ENCODE results near the gene DST.

Gene DST

GRCh38 chr6:56516003-56516402, 126.7 kb downstream of the DST start:
- no peak for TF ChIP-seq CTCF (IDR thresholded peaks at IDR 0.05; ENCODE audit: low read depth, low read length)
- H3K36me3 ChIP-seq: peaks cover 16% of the 10 kb centered on the region
- peaks cover 10% of the 10 kb centered on the region for H3K4me1 ChIP-seq
- no peak overlapping the region for H3K4me3 ChIP-seq (ENCODE audit: low read depth, low read length)
- DNase-seq: no peak
- no peaks in the 10 kb centered on the region for H3K27me3 ChIP-seq
- H3K9me3 ChIP-seq: no peaks in the 10 kb centered on the region

GRCh38 chr6:56515081-56515905, 127.4 kb downstream of the DST start:
- peaks cover 10% of the 10 kb centered on the region for H3K4me1 ChIP-seq
- H3K4me3 ChIP-seq (ENCODE audit: low read depth, low read length): no peak overlapping the region
- H3K36me3 ChIP-seq: peaks cover 16% of the 10 kb centered on the region
- TF ChIP-seq CTCF (IDR thresholded peaks at IDR 0.05; ENCODE audit: low read depth, low read length): no peak
- DNase-seq: no peak
- H3K27me3 ChIP-seq: no peaks in the 10 kb centered on the region
- no peaks in the 10 kb centered on the region for H3K9me3 ChIP-seq

GRCh38 chr6:56514395-56514794, 128.3 kb downstream of the DST start:
- peaks cover 19% of the 10 kb centered on the region for H3K36me3 ChIP-seq

GRCh38 chr6:56513631-56514030, 129.1 kb downstream of the DST start:
- TF ChIP-seq CTCF (IDR thresholded peaks at IDR 0.05; ENCODE audit: low read depth, low read length): no peak
- Histone ChIP-seq H3K27me3 (no peaks in the 10 kb centered on the region), H3K9me3 (no peaks in the 10 kb centered on the region), H3K4me1 (peaks cover 10% of the 10 kb centered on the region), H3K36me3 (peaks cover 27% of the 10 kb centered on the region), H3K4me3 (ENCODE audit: low read depth, low read length) (no peak overlapping the region)
- no peak for DNase-seq

More at GRCh38 chr6:56514395-56514794, 128.3 kb downstream of the DST start:
- no peak for DNase-seq
- H3K4me3 ChIP-seq (ENCODE audit: low read depth, low read length): no peak overlapping the region
- no peaks in the 10 kb centered on the region for H3K9me3 ChIP-seq
- H3K27me3 ChIP-seq: no peaks in the 10 kb centered on the region
- no peak for TF ChIP-seq CTCF (IDR thresholded peaks at IDR 0.05; ENCODE audit: low read depth, low read length)
- peaks cover 10% of the 10 kb centered on the region for H3K4me1 ChIP-seq

- Histone ChIP-seq H3K4me3 (ENCODE audit: low read depth, low read length) (no peak overlapping the region), H3K27me3 (no peaks in the 10 kb centered on the region), H3K4me1 (peaks cover 4% of the 10 kb centered on the region), H3K36me3 (peaks cover 28% of the 10 kb centered on the region), H3K9me3 (no peaks in the 10 kb centered on the region)
- no peak for TF ChIP-seq CTCF (IDR thresholded peaks at IDR 0.05; ENCODE audit: low read depth, low read length)
- DNase-seq: no peak
These were observed 131.1 kb downstream of the DST start for GRCh38 chr6:56511591-56511990.

- Histone ChIP-seq H3K9me3 (no peaks in the 10 kb centered on the region), H3K4me3 (ENCODE audit: low read depth, low read length) (no peak overlapping the region), H3K27me3 (no peaks in the 10 kb centered on the region), H3K36me3 (peaks cover 33% of the 10 kb centered on the region), H3K4me1 (peaks cover 4% of the 10 kb centered on the region)
- TF ChIP-seq CTCF (IDR thresholded peaks at IDR 0.05; ENCODE audit: low read depth, low read length): no peak
- no peak for DNase-seq
These were observed 131.6 kb downstream of the DST start for GRCh38 chr6:56510984-56511531.
